ENCODE measurements around the gene CNDP1. TPM values are rescaled to one million over a fixed set of nuclear protein-coding genes. Genes with fewer than 3 reads are reported as not detected.
"Not testable (repeated sequence)": the region's sequence is repeated elsewhere in the genome, so short reads cannot be mapped to it uniquely, and the experiment has no call there.

CNDP1 gene
- total RNA-seq, 1 donor from 2014 or later: 0.31 TPM

DNA sequence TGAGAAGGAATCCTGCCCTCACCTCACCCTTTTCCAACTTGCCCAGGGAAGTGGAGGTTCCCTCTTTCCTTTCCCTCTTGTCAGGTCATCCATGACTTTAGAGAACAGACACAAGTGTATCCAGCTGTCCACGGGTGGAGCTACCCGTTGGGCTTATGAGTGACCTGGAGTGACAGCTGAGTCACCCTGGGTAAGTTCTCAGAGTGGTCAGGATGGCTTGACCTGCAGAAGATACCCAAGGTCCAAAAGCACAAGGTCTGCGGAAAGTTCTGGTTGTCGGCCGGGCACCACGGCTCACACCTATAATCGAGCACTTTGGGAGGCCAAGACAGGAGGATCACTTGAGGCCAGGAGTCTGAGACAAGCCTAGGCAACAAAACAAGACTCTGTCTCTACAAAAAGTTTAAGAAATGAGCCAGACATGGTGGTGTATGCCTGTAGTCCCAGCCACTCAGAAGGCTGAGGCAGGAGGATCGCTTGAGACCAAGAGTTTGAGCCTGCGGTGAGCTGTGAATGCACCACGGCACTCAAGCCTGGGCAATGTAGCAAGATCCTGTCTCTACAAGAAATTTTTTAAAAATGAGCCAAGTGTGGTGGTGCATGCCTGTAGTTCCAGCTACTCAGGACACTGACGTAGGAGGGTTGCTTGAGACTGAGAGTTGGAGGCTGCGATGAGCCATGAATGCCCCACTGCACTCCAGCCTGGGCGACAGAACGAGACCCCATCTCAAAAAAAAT lies 14.0 kb upstream of the CNDP1 start:
- no peak for DNase-seq (ENCODE audit: low spot score)

DNA sequence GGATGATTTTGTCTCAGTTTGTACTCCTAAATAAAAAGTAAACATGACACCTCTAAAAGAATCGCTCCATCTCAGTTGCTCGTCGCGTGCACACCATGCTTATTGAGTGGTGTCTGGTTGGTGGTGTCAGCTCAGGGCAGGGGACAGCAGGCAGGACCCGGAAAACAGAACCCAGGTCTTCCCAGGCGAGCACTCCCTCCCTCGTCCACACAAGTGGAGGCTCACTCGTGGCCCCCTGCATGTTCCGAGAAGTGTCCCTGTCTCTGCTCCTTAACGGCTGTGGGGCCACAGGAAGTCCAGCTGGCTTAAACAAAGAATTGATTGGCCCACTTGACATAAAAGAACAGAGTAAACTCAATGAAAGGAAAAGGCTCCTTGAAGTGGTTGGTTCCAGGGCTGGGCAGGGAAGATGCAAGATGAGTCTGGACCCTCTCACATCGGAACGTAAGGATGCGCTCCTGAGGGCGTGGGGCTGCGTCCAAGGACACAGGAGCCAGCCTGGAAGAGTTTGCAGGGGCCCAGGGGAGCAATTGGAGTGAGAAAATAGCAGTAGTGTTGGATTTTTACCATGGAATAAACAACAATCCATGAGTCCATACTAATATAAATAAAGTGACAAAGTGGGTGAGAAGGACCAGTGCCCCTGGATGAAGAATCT lies 13.1 kb upstream of the CNDP1 start:
- DNase-seq (ENCODE audit: low spot score): no peak

- DNase-seq (ENCODE audit: low spot score): no peak
Measured at GRCh38 chr18:74522635-74523548, 11.4 kb upstream of the CNDP1 start.

DNA sequence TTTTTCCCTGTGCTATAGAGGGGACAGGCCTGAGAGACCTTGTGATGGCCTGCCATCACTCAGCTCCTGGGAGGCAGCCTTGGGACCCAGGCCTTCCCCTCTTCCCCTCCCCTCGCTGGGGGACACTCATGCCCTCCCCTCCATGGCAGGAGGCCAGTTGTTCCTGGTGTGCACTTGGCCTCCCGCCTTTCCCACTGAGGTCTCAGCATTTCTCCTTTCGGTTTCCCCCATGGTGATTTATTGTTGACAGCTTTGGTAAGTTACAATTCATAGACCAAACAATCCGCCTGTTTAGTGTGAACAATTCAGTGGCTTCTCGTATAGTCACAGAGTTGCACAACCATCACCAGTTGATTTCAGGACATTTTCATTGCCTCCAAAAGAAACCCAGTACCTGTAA lies 10.2 kb upstream of the CNDP1 start:
- no peak for DNase-seq (ENCODE audit: low spot score)

GRCh38 chr18:74524915-74525314 lies 9.4 kb upstream of the CNDP1 start:
- DNase-seq (ENCODE audit: low spot score): not testable (repeated sequence)

DNA sequence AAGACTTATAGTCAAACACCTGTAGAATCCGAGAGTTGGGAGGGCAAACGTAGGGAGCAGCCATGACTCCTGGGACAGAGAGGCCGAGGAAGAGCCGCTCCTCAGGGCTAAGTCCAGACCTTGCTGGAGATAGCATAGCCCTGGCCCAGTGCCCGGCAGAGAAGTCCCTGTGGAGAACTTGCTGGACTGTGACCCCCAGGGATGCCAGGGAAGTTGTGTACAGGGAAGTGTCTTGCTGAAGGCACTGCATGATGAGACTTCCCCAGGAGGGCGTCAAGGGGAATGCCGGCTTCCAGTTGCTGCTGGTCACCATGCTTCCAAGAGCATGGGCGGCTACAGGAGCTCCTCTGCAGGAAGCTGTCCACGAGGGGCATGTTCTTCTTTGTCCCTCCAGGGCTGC lies 8.6 kb upstream of the CNDP1 start:
- no peak for DNase-seq (ENCODE audit: low spot score)

DNA sequence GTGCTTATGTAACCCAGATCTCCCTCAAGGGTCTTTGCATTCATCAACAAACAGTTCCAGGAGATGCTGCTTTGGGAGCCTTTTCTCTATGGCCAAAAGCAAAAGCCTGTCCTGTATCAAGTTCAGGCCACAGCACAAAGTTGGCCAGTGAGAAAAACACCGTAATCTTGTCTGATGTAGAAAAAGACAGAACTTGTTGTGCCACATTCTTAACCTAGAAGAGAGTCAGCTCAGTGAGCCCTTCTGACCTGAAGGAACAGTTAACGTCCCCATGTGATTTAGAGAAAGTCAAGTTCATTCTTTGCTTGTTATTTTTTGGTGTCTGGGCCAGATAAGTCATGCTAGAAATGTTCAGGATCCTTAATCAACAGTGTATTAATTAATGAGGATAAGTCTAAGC lies 7.8 kb upstream of the CNDP1 start:
- DNase-seq (ENCODE audit: low spot score): no peak

GRCh38 chr18:74528478-74528877 lies 5.8 kb upstream of the CNDP1 start:
- no peak for DNase-seq (ENCODE audit: low spot score)

DNA sequence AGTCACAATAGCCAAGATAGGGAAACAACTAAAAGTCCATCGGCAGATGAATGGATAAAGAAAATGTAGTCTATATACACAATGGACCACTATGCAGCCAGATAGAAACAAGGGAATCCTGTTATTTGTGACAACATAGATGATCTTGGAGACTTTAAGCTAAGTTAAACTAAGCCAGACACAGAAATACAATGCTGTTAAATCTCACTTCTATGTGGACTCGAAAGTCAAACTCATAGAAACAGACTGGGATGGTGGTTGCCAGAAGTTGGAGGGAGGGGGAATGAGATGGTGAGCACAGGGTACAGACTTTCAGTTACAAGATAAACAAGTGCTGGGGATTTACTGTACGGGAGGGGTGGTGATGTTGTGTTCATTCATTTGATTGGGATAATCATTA lies 5.4 kb upstream of the CNDP1 start:
- no peak for DNase-seq (ENCODE audit: low spot score)

DNA sequence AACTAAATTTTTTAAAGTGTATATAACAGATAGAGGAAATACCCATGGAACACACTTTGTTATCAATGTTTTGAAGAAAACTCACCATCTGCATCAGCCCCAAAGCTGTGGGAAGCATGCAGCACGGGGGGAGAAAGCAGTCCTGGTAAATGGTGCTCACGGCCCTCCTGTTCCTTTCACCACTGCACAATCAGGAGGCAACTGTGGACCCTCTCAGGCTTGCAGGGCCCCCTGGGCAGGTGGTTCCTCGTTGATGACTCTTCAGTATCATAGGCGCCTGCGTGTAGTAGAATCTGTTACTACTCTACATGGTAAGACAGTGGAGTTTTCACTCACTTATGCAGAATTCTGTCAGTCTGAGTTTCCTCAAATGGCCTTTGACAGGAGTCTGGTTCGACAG lies 4.9 kb upstream of the CNDP1 start:
- no peak for DNase-seq (ENCODE audit: low spot score)

- DNase-seq (ENCODE audit: low spot score): peak; percentile 29
Measured at GRCh38 chr18:74529811-74530583, 4.3 kb upstream of the CNDP1 start.

DNA sequence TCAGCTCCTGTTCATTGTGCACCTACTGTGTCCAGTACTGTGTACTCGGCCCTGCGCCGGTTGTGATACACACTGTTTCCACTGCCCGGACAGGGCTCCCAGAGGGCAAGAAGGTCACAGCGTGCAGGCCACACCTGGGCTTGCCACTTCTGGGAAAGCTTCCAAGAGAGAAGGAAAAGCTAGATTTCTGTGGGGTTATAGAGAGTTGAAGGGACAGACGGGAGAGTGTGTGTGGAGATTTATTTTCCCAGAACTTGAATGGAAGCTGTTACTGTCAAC lies 3.8 kb upstream of the CNDP1 start:
- no peak for DNase-seq (ENCODE audit: low spot score)

- no peak for DNase-seq (ENCODE audit: low spot score)
Measured at GRCh38 chr18:74531043-74531442, 3.3 kb upstream of the CNDP1 start.

DNA sequence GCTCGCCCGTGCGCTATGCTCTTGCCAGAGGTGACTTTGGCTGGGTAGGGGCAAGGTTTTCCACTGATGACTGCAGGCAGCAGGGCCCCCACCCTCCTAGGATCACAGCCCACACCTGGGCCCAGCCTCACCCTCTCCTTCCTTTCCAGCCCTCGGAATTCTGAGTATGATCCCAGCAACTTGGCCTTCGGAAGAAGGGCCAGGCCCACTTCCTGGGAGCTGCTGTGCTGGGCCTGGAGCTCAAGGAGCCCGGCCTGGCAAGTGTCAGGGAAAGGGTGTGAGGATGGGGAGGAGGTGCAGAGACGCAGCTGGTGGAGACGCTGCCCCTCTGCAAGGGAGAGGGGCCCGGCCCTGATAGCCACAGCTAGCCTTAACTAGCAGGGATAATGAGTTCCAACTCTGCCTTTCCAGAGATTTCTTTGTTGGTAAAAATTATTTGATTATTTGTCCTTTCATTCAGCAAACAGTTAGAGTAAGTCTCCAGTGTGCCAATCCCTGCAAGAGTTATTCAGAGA lies 1.7 kb upstream of the CNDP1 start:
- no peak for DNase-seq (ENCODE audit: low spot score)

GRCh38 chr18:74533666-74534065 lies 634 bp upstream of the CNDP1 start:
- DNase-seq (ENCODE audit: low spot score): no peak

GRCh38 chr18:74534981-74535649 lies 815 bp downstream of the CNDP1 start:
- DNase-seq (ENCODE audit: low spot score): no peak

GRCh38 chr18:74539289-74539688 lies 5.0 kb downstream of the CNDP1 start:
- DNase-seq (ENCODE audit: low spot score): no peak

- no peak for DNase-seq (ENCODE audit: low spot score)
Measured at GRCh38 chr18:74540652-74541421, 6.5 kb downstream of the CNDP1 start.

- DNase-seq (ENCODE audit: low spot score): peak; percentile 72
Measured at GRCh38 chr18:74541703-74542555, 7.6 kb downstream of the CNDP1 start.
